ENCODE results near the gene ATXN10.
"Not testable (repeated sequence)": the region's sequence is repeated elsewhere in the genome, so short reads cannot be mapped to it uniquely, and the experiment has no call there.

The ATXN10 gene

GRCh38 chr22:45680932-45681700 is 9.5 kb downstream of the ATXN10 start:
- Histone ChIP-seq H3K4me1 (ENCODE audit: insufficient read depth, low read length) (peaks cover 10% of the 10 kb centered on the region), H3K4me2 (ENCODE audit: insufficient read depth, low read length) (no peak overlapping the region), H3K27ac (ENCODE audit: low read length) (no peak overlapping the region; the same call in 1 of the 2 replicates), H3K27me3 (ENCODE audit: insufficient read depth, low read length, poor library complexity) (no peaks in the 10 kb centered on the region), H3K9me3 (ENCODE audit: insufficient read depth, low read length, severe bottlenecking) (no peaks in the 10 kb centered on the region), H3K9ac (ENCODE audit: low read depth, low read length) (no peak overlapping the region), H4K20me1 (ENCODE audit: insufficient read depth, low read length) (peaks cover 87% of the 10 kb centered on the region), H3K36me3 (ENCODE audit: insufficient read depth, low read length) (peaks cover 3% of the 10 kb centered on the region; the same call in 1 of the 2 replicates), H3K4me3 (ENCODE audit: low read depth in 1 of 2, low read length in 2 of 2) (no peak overlapping the region), H3K79me2 (ENCODE audit: insufficient read depth, low read length) (peaks cover 100% of the 10 kb centered on the region), H2AFZ (ENCODE audit: low read depth, low read length) (no peak overlapping the region)
- TF ChIP-seq CTCF (IDR thresholded peaks at IDR 0.05; ENCODE audit: borderline replicate concordance, extremely low read depth, low read length, poor library complexity, severe bottlenecking) = no peak
- no peak for TF ChIP-seq EZH2 (IDR thresholded peaks at IDR 0.05; ENCODE audit: borderline replicate concordance, low read depth, low read length, severe bottlenecking)
- DNase-seq (no peak), ATAC-seq (ENCODE audit: insufficient read depth, low read depth) (no peak)

- H2AFZ ChIP-seq (ENCODE audit: low read depth, low read length) = no peak overlapping the region
- H3K27ac ChIP-seq (ENCODE audit: low read length) = no peak overlapping the region
- H4K20me1 ChIP-seq (ENCODE audit: insufficient read depth, low read length) = peaks cover 86% of the 10 kb centered on the region
- DNase-seq = no peak
- H3K4me1 ChIP-seq (ENCODE audit: insufficient read depth, low read length) = peaks cover 10% of the 10 kb centered on the region
- TF ChIP-seq EZH2 (IDR thresholded peaks at IDR 0.05; ENCODE audit: borderline replicate concordance, low read depth, low read length, severe bottlenecking) = no peak
- no peak for TF ChIP-seq CTCF (IDR thresholded peaks at IDR 0.05; ENCODE audit: borderline replicate concordance, extremely low read depth, low read length, poor library complexity, severe bottlenecking)
- peaks cover 99% of the 10 kb centered on the region for H3K79me2 ChIP-seq (ENCODE audit: insufficient read depth, low read length)
- no peaks in the 10 kb centered on the region for H3K9me3 ChIP-seq (ENCODE audit: insufficient read depth, low read length, severe bottlenecking)
- ATAC-seq (ENCODE audit: insufficient read depth, low read depth) = no peak
- H3K4me3 ChIP-seq (ENCODE audit: low read depth in 1 of 2, low read length in 2 of 2) = no peak overlapping the region
- H3K9ac ChIP-seq (ENCODE audit: low read depth, low read length) = no peak overlapping the region
- H3K4me2 ChIP-seq (ENCODE audit: insufficient read depth, low read length) = no peak overlapping the region
- no peaks in the 10 kb centered on the region for H3K27me3 ChIP-seq (ENCODE audit: insufficient read depth, low read length, poor library complexity)
- no peaks in the 10 kb centered on the region for H3K36me3 ChIP-seq (ENCODE audit: insufficient read depth, low read length)
These were observed 10.4 kb downstream of the ATXN10 start for GRCh38 chr22:45682064-45682463.

GRCh38 chr22:45682773-45683172 is 11.1 kb downstream of the ATXN10 start:
- ATAC-seq (ENCODE audit: insufficient read depth, low read depth); H3K4me2 ChIP-seq (ENCODE audit: insufficient read depth, low read length); H2AFZ ChIP-seq (ENCODE audit: low read depth, low read length); H3K27me3 ChIP-seq (ENCODE audit: insufficient read depth, low read length, poor library complexity); H3K36me3 ChIP-seq (ENCODE audit: insufficient read depth, low read length); H3K4me3 ChIP-seq (ENCODE audit: low read depth in 1 of 2, low read length in 2 of 2); H3K9ac ChIP-seq (ENCODE audit: low read depth, low read length); DNase-seq; H3K9me3 ChIP-seq (ENCODE audit: insufficient read depth, low read length, severe bottlenecking); H3K4me1 ChIP-seq (ENCODE audit: insufficient read depth, low read length); H3K27ac ChIP-seq (ENCODE audit: low read length): not testable (repeated sequence)
- Histone ChIP-seq H4K20me1 (ENCODE audit: insufficient read depth, low read length) (peaks cover 88% of the 10 kb centered on the region), H3K79me2 (ENCODE audit: insufficient read depth, low read length) (peaks cover 98% of the 10 kb centered on the region)

GRCh38 chr22:45683248-45683647 is 11.6 kb downstream of the ATXN10 start:
- peaks cover 10% of the 10 kb centered on the region for H3K4me1 ChIP-seq (ENCODE audit: insufficient read depth, low read length)
- peaks cover 85% of the 10 kb centered on the region for H4K20me1 ChIP-seq (ENCODE audit: insufficient read depth, low read length)
- H3K9ac ChIP-seq (ENCODE audit: low read depth, low read length) = no peak overlapping the region
- H3K27me3 ChIP-seq (ENCODE audit: insufficient read depth, low read length, poor library complexity) = no peaks in the 10 kb centered on the region
- H3K4me3 ChIP-seq (ENCODE audit: low read depth in 1 of 2, low read length in 2 of 2) = no peak overlapping the region
- H3K4me2 ChIP-seq (ENCODE audit: insufficient read depth, low read length) = no peak overlapping the region
- no peaks in the 10 kb centered on the region for H3K9me3 ChIP-seq (ENCODE audit: insufficient read depth, low read length, severe bottlenecking)
- TF ChIP-seq CTCF (IDR thresholded peaks at IDR 0.05; ENCODE audit: borderline replicate concordance, extremely low read depth, low read length, poor library complexity, severe bottlenecking) (no peak), EZH2 (IDR thresholded peaks at IDR 0.05; ENCODE audit: borderline replicate concordance, low read depth, low read length, severe bottlenecking) (no peak)
- no peak for ATAC-seq (ENCODE audit: insufficient read depth, low read depth)
- H3K79me2 ChIP-seq (ENCODE audit: insufficient read depth, low read length) = peaks cover 98% of the 10 kb centered on the region
- H3K36me3 ChIP-seq (ENCODE audit: insufficient read depth, low read length) = no peaks in the 10 kb centered on the region
- DNase-seq = no peak
- H2AFZ ChIP-seq (ENCODE audit: low read depth, low read length) = no peak overlapping the region
- H3K27ac ChIP-seq (ENCODE audit: low read length) = no peak overlapping the region
